ENCODE data around the gene FNDC1.

FNDC1 gene

DNA sequence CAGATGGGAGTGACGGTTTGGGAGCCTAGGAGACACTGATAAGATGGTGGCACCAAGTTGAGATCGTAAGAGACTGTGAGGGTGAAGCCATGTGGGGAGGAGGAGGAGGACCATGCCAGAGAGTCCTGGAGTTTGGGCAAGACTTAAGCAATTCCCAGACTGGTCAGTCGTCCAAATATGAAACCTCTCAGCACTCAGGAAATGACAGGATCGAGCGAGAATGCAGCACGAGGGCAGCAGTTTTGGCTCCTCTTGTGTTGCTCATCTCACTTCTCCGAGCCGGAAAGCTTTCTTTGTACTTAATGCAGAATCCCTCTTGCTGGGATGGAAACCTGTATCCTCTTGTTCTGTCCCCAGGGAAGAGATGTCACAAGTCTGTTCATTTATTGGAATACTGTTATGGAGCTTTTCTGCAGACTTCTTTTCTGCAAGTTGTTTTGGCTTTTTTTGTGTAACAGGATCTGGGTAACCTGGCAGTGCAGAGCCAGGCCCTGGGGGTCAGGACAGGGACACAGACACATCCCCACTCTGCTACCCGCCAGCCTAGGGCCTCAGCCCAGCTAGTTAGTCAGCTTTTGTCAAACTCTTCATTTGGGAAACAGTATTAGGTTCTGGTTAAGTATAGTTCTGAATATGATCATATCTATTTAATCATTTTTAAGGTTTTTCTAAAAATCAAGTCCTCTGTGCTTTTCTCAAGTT lies 34.3 kb downstream of the FNDC1 start:
- H3K36me3 ChIP-seq (ENCODE audit: control insufficient read depth in 2 of 2, insufficient read depth in 2 of 2, low read length in 2 of 2): no peaks in the 10 kb centered on the region

DNA sequence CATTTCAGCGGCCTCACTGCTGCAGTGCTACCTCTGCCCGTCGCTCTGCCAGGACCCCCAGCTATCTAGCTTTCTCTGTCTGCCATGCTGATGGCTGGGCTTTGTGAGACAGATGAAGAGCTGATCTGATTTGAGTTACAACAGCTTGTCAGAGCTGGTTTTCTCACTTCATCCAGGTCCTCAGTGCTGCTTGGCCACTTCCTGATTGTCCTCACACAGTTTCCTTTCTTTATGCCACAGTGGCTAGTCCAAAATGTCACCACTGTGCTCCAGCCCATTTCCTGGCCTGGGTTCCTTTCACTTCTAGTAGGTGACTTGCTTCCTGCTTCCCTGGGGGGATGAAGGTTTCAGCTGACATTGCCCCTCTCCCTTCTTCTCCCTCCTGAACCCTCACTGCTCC lies 35.4 kb downstream of the FNDC1 start:
- no peaks in the 10 kb centered on the region for H3K36me3 ChIP-seq (ENCODE audit: control insufficient read depth in 2 of 2, insufficient read depth in 2 of 2, low read length in 2 of 2)
- H3K4me3 ChIP-seq (ENCODE audit: low read length in 2 of 2): no peak overlapping the region
- no peak overlapping the region for H3K9ac ChIP-seq (ENCODE audit: low read length in 2 of 2)
- H3K27ac ChIP-seq (ENCODE audit: low read length): no peak overlapping the region
- no peaks in the 10 kb centered on the region for H3K4me1 ChIP-seq (ENCODE audit: control insufficient read depth, insufficient read depth, low read length)
- H3K27me3 ChIP-seq (ENCODE audit: control insufficient read depth in 1 of 2, insufficient read depth in 2 of 2, low read length in 2 of 2): no peaks in the 10 kb centered on the region
- no peaks in the 10 kb centered on the region for H3K9me3 ChIP-seq (ENCODE audit: control insufficient read depth in 2 of 2, low read length in 2 of 2)

More for the DNA sequence above, 34.3 kb downstream of the FNDC1 start:
- Histone ChIP-seq H3K27me3 (ENCODE audit: control insufficient read depth in 1 of 2, insufficient read depth in 2 of 2, low read length in 2 of 2) (no peaks in the 10 kb centered on the region), H3K9ac (ENCODE audit: low read length in 2 of 2) (no peak overlapping the region), H3K27ac (ENCODE audit: low read length) (no peak overlapping the region), H3K4me3 (ENCODE audit: low read length in 2 of 2) (no peak overlapping the region), H3K9me3 (ENCODE audit: control insufficient read depth in 2 of 2, low read length in 2 of 2) (no peaks in the 10 kb centered on the region), H3K4me1 (ENCODE audit: control insufficient read depth, insufficient read depth, low read length) (no peaks in the 10 kb centered on the region)

DNA sequence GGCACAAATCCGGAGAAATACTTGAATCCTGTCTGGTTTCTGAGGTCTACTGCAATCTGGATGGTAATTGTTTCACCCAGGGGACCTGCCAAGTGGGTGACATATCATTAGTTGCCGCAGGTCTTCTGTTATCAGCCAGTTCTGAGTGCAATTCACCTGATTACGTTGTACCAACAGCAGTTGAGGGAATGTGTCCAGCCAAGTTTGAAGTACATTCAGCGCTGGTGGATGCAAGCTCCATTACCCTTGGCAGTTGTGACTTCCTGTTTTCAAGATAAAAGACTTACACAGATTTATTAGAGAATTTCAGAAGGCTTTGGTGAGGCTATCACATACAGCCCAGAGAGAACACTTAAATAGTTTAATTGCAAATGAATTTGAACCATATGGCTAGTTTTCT lies 42.8 kb downstream of the FNDC1 start:
- Histone ChIP-seq H3K9ac (ENCODE audit: low read length in 2 of 2) (no peak overlapping the region), H3K4me1 (ENCODE audit: control insufficient read depth, insufficient read depth, low read length) (no peaks in the 10 kb centered on the region), H3K27ac (ENCODE audit: low read length) (no peak overlapping the region), H3K9me3 (ENCODE audit: control insufficient read depth in 2 of 2, low read length in 2 of 2) (no peaks in the 10 kb centered on the region), H3K4me3 (ENCODE audit: low read length in 2 of 2) (no peak overlapping the region), H3K27me3 (ENCODE audit: control insufficient read depth in 1 of 2, insufficient read depth in 2 of 2, low read length in 2 of 2) (no peaks in the 10 kb centered on the region), H3K36me3 (ENCODE audit: control insufficient read depth in 2 of 2, insufficient read depth in 2 of 2, low read length in 2 of 2) (no peaks in the 10 kb centered on the region)

DNA sequence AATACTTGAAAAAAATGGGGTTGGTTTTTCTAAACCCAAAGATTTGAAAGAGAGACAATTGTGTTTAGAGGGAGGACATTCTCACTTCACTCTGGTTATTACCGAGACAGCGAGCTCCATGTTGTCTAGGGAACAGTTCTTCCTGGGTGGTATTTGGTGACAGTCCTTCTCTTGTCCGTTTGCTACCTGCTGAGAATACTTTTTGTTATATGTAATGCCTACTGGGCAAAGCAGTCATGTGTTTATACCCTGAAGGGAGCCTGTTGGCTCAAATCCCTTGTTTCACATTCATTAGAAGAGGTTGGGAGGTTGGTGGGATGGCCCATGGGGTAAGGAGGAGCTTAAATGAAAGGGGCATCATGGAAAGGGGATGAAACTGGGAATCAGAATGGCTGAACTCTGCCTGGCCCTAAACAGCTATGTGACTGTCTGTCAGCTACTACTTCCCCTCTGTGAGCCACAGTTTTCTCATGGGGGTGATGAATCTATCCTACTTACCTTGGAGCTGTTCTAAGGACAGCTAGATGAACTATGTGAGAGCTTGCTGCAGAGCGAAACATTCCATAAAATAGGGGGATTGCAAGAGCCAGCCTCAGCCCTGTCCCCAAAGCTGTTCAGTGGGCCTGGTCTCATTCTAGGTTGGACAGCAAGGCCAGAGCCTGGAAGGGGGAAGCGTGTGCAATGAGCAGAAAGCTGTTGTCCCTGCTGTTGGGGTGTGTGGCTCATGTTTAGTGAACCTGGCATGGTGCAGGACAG lies 43.5 kb downstream of the FNDC1 start:
- Histone ChIP-seq H3K4me1 (ENCODE audit: control insufficient read depth, insufficient read depth, low read length) (no peaks in the 10 kb centered on the region), H3K9ac (ENCODE audit: low read length in 2 of 2) (no peak overlapping the region), H3K9me3 (ENCODE audit: control insufficient read depth in 2 of 2, low read length in 2 of 2) (no peaks in the 10 kb centered on the region), H3K27me3 (ENCODE audit: control insufficient read depth in 1 of 2, insufficient read depth in 2 of 2, low read length in 2 of 2) (no peaks in the 10 kb centered on the region), H3K36me3 (ENCODE audit: control insufficient read depth in 2 of 2, insufficient read depth in 2 of 2, low read length in 2 of 2) (no peaks in the 10 kb centered on the region), H3K27ac (ENCODE audit: low read length) (no peak overlapping the region), H3K4me3 (ENCODE audit: low read length in 2 of 2) (no peak overlapping the region)

DNA sequence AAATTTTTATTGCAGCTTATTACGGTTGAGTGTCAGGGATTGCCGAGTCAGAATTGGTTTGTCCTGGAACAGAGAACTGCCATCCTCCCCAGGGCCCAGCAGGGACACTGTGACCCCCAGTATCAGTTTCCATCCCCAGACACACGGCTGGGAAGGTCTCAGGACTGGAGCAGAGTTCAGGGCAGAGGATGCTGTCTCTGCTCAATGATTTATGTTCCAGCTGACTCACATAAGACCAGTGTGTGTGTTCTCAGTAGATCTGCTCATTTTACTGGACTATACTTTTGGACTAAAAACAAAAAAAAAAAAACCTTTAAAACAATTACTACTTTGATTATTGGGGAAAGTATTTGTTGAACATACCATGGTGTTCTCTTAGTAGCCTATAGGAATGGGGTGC lies 44.2 kb downstream of the FNDC1 start:
- no peaks in the 10 kb centered on the region for H3K4me1 ChIP-seq (ENCODE audit: control insufficient read depth, insufficient read depth, low read length)
- H3K27me3 ChIP-seq (ENCODE audit: control insufficient read depth in 1 of 2, insufficient read depth in 2 of 2, low read length in 2 of 2): peaks cover 0 to under 1% of the 10 kb centered on the region in 2 donors
- no peak overlapping the region for H3K4me3 ChIP-seq (ENCODE audit: low read length in 2 of 2)
- H3K27ac ChIP-seq (ENCODE audit: low read length): no peak overlapping the region
- H3K9me3 ChIP-seq (ENCODE audit: control insufficient read depth in 2 of 2, low read length in 2 of 2): no peaks in the 10 kb centered on the region
- no peak overlapping the region for H3K9ac ChIP-seq (ENCODE audit: low read length in 2 of 2)
- no peaks in the 10 kb centered on the region for H3K36me3 ChIP-seq (ENCODE audit: control insufficient read depth in 2 of 2, insufficient read depth in 2 of 2, low read length in 2 of 2)

DNA sequence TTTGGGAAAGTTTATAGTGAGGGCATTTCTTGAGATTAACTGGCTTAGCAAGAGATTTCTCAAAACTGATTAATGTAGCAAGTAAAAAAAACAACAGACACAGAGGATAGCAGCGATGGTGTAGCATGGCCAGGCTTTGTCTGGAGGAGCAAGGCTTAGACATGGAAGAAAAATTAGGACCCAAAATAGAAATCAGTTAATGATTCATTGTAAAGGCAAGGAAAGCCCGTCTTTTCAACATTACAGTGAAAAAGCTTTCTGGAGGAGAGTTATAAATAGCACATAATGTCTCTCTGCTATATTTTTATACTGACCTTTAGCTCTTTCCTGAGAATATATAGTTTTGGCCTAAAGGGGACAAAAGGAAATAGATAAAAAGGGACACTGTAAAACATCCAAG lies 45.1 kb downstream of the FNDC1 start:
- no peak overlapping the region for H3K9ac ChIP-seq (ENCODE audit: low read length in 2 of 2)
- H3K9me3 ChIP-seq (ENCODE audit: control insufficient read depth in 2 of 2, low read length in 2 of 2): no peaks in the 10 kb centered on the region
- H3K27me3 ChIP-seq (ENCODE audit: control insufficient read depth in 1 of 2, insufficient read depth in 2 of 2, low read length in 2 of 2): peaks cover 0 to 2% of the 10 kb centered on the region in 2 donors
- H3K4me3 ChIP-seq (ENCODE audit: low read length in 2 of 2): no peak overlapping the region
- H3K4me1 ChIP-seq (ENCODE audit: control insufficient read depth, insufficient read depth, low read length): no peaks in the 10 kb centered on the region
- H3K36me3 ChIP-seq (ENCODE audit: control insufficient read depth in 2 of 2, insufficient read depth in 2 of 2, low read length in 2 of 2): no peaks in the 10 kb centered on the region
- H3K27ac ChIP-seq (ENCODE audit: low read length): no peak overlapping the region

DNA sequence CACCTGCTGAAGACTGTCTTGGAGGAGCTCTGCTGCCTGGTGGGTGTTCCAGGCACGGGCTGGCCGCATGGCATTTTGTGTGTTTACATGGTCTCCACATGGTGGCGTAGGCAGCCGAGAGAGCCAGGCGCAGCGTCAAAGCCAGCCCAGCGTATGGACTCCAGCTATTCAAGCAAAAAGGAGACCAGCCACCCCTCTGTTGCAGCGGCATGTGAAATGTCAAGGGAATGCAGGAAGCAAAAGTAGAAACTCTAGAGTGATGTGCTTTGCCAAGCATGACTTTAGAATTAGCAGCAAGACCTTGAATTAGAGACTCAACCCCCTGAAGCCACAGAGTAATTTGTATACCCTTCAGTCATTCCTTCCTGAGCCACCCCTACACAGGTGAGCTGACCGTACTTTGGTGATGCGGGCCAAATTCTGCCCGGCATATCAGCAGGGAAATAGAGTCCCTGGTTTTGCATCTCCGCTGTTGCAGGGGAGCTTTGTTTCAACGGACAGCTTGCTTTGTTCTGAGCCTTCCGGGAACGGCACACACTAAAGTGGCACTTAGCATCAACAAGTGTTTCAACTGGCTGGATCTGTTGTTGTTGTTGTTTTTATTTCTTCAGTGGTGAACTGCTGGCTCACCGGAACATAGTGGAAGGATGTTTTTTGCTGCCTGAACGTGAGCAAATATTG lies 48.5 kb downstream of the FNDC1 start:
- Histone ChIP-seq H3K4me1 (ENCODE audit: control insufficient read depth, insufficient read depth, low read length) (no peaks in the 10 kb centered on the region), H3K27ac (ENCODE audit: low read length) (no peak overlapping the region), H3K9me3 (ENCODE audit: control insufficient read depth in 2 of 2, low read length in 2 of 2) (no peaks in the 10 kb centered on the region), H3K36me3 (ENCODE audit: control insufficient read depth in 2 of 2, insufficient read depth in 2 of 2, low read length in 2 of 2) (no peaks in the 10 kb centered on the region), H3K27me3 (ENCODE audit: control insufficient read depth in 1 of 2, insufficient read depth in 2 of 2, low read length in 2 of 2) (peaks cover 0 to 2% of the 10 kb centered on the region in 2 donors), H3K9ac (ENCODE audit: low read length in 2 of 2) (no peak overlapping the region), H3K4me3 (ENCODE audit: low read length in 2 of 2) (no peak overlapping the region)

DNA sequence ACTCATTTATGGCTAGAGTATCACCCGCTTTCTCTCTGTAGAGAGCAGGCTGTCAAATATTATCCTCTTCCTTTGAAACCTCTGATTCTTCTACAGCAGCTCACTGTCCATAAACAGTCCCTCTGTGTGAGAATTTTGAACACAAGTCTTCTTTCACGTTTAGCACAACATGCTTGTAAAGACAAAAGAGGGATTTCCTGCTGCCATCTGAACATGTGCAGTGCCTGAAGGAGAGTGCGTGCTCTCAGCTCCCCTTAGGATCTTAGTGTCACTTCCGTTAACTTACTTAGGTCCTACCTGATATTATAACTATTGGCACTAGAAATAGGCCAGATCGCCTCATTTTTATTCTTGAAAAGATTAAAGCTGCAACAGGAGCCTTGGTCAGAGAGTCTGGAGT lies 50.9 kb downstream of the FNDC1 start:
- no peaks in the 10 kb centered on the region for H3K9me3 ChIP-seq (ENCODE audit: control insufficient read depth in 2 of 2, low read length in 2 of 2)
- no peak overlapping the region for H3K27ac ChIP-seq (ENCODE audit: low read length)
- no peak overlapping the region for H3K9ac ChIP-seq (ENCODE audit: low read length in 2 of 2)
- peaks cover 0 to 2% of the 10 kb centered on the region in 2 donors for H3K27me3 ChIP-seq (ENCODE audit: control insufficient read depth in 1 of 2, insufficient read depth in 2 of 2, low read length in 2 of 2)
- no peak overlapping the region for H3K4me3 ChIP-seq (ENCODE audit: low read length in 2 of 2)
- no peaks in the 10 kb centered on the region for H3K4me1 ChIP-seq (ENCODE audit: control insufficient read depth, insufficient read depth, low read length)
- no peaks in the 10 kb centered on the region for H3K36me3 ChIP-seq (ENCODE audit: control insufficient read depth in 2 of 2, insufficient read depth in 2 of 2, low read length in 2 of 2)

DNA sequence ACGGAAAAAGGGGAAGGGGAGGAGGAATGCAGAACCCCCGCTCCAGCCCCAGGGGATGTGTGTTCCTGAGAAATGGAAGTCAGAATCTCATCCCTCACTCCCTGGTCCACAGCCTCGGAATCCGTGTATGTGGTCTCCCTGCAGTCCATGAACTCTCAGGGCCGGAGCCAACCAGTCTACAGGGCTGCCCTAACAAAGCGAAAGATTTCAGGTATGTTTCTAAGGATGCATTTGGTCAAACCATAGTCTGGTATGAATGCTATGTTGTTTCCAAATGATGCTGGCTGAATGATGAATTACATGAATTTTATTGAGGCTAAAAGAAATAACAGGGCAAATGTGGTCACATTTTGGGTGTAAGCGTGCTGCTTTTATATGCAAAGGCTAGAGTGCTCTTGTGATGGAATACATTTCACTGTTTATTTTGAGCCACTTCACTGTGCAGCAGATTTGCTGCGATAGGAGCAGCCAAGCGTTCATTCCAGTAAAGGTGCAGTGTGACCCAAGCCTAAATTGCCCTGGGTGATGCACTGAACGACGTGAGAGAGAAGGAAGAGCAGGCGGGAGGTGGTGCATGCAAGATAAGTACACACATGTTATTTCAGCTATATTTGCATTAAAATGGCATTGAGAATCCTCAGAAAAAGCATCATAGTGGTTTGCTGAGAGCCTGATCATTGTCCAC lies 52.4 kb downstream of the FNDC1 start:
- Histone ChIP-seq H3K27ac (ENCODE audit: low read length) (no peak overlapping the region), H3K36me3 (ENCODE audit: control insufficient read depth in 2 of 2, insufficient read depth in 2 of 2, low read length in 2 of 2) (no peaks in the 10 kb centered on the region), H3K4me3 (ENCODE audit: low read length in 2 of 2) (no peak overlapping the region), H3K9me3 (ENCODE audit: control insufficient read depth in 2 of 2, low read length in 2 of 2) (no peaks in the 10 kb centered on the region), H3K27me3 (ENCODE audit: control insufficient read depth in 1 of 2, insufficient read depth in 2 of 2, low read length in 2 of 2) (peaks cover 0 to 2% of the 10 kb centered on the region in 2 donors), H3K9ac (ENCODE audit: low read length in 2 of 2) (no peak overlapping the region), H3K4me1 (ENCODE audit: control insufficient read depth, insufficient read depth, low read length) (no peaks in the 10 kb centered on the region)

DNA sequence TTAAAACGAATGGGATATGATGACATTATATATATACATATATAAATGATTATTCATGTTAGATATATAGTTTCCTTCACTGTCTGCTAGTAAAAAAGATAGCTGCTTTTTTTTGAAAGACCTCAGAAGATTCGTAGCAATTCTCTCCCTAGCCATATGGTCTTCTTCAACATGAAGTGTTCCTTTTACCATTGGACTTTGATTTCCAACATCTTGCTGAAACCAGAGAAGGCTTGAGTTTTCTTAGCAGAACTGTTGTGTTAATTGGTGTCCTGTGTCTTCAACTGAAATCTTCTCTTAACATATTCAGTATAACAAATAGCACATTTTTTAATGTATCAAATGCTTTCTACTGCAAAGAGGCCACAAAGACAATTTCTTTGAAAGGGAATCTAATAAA lies 55.3 kb downstream of the FNDC1 start:
- no peak overlapping the region for H3K9ac ChIP-seq (ENCODE audit: low read length in 2 of 2)
- H3K27ac ChIP-seq (ENCODE audit: low read length): no peak overlapping the region
- H3K36me3 ChIP-seq (ENCODE audit: control insufficient read depth in 2 of 2, insufficient read depth in 2 of 2, low read length in 2 of 2): no peaks in the 10 kb centered on the region
- no peaks in the 10 kb centered on the region for H3K4me1 ChIP-seq (ENCODE audit: control insufficient read depth, insufficient read depth, low read length)
- no peak overlapping the region for H3K4me3 ChIP-seq (ENCODE audit: low read length in 2 of 2)
- H3K9me3 ChIP-seq (ENCODE audit: control insufficient read depth in 2 of 2, low read length in 2 of 2): no peaks in the 10 kb centered on the region
- H3K27me3 ChIP-seq (ENCODE audit: control insufficient read depth in 1 of 2, insufficient read depth in 2 of 2, low read length in 2 of 2): no peaks in the 10 kb centered on the region
